HG03521 (cell line): ENCODE data around the gene PDCD10.

ENCODE experiments used
- ATAC-seq: cut with Tn5 transposase; IDR thresholded peaks from one replicate; pipeline ENCODE4 v1.9.1; 2021; ENCODE audit warnings: mild to moderate bottlenecking, moderate library complexity; ENCODE audit not compliant: unreplicated experiment

The PDCD10 gene

DNA sequence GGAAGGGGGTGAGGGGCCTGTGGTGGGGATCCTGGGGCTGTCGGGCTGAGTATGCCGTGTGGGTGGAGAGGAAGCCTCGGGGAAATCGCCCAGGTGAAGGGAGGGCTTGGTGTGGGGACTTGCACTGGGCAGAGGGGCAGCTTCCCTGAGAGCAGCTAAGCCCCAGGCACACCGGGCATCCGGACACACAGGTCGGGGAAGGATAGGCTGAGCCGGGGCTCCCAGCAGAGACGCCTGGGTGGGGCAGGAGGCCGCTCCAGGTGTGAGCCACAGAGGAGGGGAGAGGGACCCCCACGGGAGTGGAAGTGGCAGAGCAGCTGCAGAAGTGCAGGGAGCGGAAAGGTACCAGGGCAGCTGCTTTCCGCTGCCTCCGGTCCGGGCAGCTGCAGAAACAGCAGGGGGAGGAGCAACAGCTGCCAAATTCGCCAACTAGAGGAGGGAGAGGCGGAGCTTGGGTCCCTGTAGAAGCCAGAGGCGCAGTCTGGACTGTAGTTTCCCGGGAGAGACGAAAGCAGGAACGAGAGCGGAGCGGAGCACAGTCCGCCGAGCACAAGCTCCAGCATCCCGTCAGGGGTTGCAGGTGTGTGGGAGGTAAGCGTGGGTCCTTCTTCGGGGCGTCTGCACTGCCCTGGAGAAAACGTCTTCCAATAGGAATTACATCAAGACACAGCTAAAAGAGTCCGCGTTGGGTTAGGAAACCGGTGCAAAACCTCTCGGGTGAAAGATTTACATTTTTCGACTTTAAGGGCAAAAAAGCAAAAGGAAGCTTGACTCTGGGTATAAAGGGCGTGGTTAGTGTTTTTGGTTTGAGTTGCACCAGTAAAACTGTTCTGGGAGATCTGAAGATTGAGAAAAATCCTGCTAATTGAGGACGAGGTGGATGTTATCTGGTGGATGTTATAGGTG, 794 bp upstream of the PDCD10 start, which contains the start of gene SERPINI1:
Gene SERPINI1 (plus strand): TSS at position 489 of the 906 bp plus-strand sequence. CDS start 53,408 bp downstream, outside the sequence.
- ATAC-seq = peak; percentile 55

- ATAC-seq = no peak
Observed at GRCh38 chr3:167733961-167734497, 663 bp downstream of the PDCD10 start.

DNA sequence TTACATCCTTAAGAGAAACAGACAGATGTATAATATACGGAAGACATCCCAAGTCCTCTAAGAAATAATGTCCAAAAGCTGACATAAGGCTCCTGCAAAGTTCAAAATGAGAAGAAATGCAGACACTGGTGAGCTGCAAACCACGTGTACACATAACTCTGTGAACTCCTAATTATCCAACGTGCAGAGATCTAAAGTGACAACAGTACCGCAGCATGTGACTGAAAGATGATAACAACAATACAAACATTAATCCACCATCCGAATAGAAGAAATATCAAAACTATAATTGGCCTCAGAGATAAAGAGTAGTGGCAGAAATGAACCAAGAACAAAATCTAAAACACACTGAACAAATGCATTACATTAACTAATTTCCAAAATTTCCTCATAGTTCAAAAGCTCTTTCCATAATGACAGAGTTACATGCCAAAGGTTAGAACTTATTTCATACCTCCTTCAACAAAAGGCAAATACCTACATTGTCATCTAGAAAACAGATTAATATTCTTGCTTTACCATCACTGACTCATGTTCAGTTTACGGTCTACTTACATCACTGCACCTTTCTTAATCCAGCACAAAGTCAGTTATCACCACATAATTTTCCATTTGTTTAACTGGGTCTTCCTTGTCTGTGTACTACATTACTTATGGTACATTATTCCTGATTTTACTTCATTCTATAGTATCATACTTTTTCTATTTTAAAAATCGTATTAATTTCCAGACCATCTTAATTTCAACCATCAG, 2.2 kb downstream of the PDCD10 start:
- ATAC-seq = no peak

DNA sequence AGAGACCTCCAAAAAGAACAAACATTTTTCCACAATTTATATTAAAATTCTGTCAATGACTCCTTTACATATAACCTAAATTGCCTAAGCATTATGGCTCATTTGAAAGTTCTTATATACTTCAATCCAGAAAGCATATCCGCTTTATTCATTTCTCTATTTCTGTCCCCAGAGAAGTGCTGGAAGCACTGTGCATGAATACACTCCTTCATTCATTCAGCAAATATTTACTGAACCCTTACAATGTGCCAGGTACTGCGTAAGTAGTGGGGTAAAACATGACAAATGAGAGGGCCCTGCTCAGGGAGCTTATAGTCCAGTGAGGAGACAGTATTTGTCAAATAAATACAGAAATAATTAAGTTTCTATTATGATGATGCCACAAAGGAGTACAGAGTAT, 3.3 kb downstream of the PDCD10 start:
- ATAC-seq = no peak

- no peak for ATAC-seq
Observed at GRCh38 chr3:167729591-167729990, 5.1 kb downstream of the PDCD10 start.

DNA sequence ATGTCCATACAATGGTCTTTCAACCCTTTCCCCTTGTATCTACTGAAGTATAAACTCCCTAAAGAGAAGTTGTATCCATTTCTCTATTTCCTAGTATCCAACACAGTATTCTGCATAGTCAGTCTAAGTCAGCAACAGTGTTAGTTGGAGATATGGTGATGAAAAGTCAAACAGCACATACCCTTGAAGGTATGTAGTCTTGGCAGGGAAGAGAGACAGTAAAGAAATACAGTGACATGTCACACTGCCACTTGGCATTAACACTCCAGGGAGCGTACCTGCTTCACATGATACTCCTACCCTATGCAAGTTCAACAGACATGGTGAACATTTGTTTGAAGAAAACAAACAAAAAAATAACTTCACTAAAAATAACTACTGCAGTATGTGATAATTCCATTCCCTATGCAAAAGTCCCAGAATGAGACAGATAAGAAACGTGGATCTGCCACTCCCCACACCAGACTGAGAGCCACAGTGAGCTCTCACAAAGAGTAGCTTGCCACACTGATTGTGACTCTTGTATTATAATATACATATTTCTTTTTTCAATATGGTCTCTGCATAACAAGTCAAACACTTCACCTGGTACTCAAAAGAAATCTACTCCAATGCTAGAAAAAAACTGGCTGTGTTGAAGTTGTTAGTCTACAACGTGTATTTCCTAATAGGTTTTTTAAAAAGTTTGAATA, 5.9 kb downstream of the PDCD10 start:
- no peak for ATAC-seq

- ATAC-seq = no peak
Observed at GRCh38 chr3:167728176-167728575, 6.5 kb downstream of the PDCD10 start.

DNA sequence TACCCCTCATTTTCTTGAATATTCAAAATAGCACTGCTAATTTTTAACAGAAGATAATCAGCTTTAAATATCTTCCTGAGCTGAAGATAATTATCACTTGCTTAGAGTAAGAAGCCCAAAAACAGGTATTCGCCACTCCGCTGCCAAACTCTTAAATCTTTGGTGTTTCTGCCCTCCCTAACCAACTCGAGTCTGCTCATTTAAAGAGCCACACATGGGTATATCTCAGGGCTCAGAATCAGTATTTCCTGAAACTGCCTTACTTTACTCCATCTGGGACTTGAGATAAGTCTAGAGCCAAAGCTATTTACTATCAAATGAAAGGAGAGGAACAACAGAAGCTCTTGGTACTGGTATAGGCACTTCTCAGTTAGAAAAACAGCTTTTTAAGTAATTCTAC, 10.8 kb downstream of the PDCD10 start:
- no peak for ATAC-seq

- no peak for ATAC-seq
Observed at GRCh38 chr3:167723025-167723512, 11.6 kb downstream of the PDCD10 start.

DNA sequence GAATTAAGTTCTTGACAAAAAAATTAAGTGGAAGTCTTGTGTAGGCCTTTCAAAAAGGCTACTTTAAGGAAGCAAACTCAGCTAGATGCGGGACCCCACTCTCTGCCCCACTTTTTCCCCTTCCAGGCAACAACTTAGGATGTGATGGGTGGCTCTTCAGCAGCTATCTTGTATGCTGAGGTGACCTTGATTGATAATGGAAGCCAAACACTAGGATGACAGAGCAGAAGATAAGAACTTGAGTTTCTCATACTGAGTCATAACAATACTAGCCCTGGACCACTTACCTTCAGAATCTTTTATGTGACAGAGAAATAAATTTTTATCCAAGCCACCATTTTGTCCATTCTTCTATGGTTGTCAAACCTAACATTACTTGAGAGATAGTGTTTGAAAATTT, 16.1 kb downstream of the PDCD10 start:
- no peak for ATAC-seq

GRCh38 chr3:167716920-167717319, 17.8 kb downstream of the PDCD10 start:
- ATAC-seq = no peak

DNA sequence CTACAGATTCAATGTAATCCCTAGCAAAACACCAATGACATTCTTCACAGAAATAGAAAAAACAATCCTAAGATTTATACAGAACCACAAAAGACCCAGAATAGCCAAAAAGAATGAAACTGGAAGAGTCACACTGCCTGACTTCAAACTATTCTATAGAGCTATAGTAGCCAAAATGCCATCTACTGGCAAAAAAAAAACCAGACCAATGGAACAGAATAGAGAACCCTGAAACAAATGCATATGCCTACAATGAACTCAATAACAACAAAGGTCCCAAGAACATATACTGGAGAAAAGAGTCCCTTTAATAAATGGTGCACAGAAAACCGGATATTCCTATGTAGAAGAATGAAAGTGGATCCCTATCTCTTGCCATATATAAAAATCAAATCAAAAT, 19.8 kb downstream of the PDCD10 start:
- no peak for ATAC-seq

- ATAC-seq = no peak
Observed at GRCh38 chr3:167712445-167712844, 22.2 kb downstream of the PDCD10 start.

DNA sequence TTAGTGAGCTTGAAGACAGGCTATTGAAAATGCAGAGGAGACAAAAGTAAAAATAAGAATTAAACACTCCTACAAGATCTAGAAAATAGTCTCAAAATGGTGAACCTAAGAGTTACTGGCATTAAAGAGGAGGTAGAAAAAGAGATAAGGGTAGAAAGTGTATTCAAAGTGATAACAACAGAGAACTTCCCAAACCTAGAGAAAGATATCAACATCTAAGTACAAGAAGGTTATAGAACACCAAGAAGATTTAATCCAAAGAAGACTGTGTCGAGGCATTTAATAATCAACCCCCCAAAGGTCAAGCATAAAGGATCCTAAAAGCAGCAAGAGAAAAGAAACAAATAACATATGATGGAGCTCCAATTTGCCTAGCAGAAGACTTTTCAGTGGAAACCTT, 23.3 kb downstream of the PDCD10 start:
- ATAC-seq = no peak

DNA sequence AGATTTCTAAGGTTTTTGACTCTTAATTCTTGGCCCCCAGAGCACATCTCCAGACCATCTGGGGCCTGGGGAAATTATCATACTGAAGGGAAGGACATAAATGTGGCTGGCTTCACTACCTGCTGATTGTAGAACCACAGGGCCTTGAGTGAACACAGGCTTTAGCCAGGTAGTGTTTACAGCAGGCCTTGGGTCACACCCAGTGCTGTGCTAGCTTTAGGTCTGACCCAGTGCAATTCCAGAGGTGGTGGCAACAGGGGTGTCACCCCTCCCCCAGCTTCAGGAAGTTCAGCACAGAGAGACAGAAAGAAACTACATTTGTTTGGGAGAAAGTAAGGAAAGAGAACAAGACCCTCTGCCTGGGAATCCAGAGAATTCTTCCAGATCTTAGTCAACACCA, 24.1 kb downstream of the PDCD10 start:
- ATAC-seq = no peak

DNA sequence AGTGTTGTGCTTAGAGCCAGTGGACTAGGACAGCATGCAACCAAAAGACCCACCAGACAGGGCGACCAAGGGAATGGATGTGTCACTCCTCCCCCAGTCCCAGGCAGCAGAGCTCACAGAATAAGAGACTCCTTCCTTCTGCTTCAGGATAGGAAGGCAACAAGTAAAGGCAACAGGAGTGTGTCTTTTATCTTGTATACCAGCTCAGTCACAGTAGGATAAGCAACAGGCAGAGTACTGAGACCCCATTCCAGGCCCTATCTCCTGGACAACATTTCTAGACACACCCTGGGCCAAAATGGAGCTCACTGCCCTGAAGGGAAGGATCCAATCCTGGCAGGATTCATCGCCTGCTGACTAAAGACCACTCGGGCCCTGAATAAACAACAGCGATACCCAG, 25.0 kb downstream of the PDCD10 start:
- ATAC-seq = no peak

GRCh38 chr3:167705840-167706239, 28.9 kb downstream of the PDCD10 start:
- no peak for ATAC-seq

GRCh38 chr3:167700926-167701325, 33.8 kb downstream of the PDCD10 start:
- no peak for ATAC-seq

DNA sequence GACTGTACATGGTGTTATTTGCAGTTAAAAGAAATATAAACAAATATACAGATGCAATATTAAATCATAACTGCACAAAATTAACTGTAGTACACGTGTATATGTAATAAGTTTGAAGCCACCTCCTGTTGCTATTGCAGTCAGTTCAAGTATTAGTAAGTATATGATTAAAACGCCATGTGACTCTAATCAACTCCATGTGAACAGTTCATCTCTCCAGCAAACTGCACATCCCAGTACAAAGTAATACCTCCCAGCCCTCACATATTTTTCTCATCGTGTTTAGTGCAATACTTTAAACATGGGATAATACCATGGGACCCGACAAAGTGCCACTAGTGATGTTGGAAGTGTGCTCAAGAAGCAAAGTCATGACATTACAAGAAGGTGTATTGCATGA, 34.6 kb downstream of the PDCD10 start:
- no peak for ATAC-seq

GRCh38 chr3:167694121-167694520, 40.6 kb downstream of the PDCD10 start:
- no peak for ATAC-seq

DNA sequence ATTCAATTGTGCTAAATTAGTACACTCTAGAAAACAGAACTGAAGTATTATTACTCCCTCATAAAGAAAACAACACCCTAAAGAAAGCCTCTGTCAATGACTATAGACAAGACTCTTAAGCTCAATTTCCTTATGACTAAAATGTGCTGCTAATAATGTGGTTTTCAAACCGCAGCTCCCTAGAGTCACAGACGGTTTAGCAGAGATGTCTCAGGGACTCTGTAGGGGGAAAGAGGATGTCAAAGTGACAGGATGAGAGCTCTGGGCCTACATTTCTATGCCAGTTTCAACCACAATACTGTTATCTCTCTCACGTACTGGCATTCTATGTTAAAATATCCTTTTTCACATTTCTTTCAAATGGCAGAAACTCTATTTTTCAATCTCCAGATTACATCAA, 43.3 kb downstream of the PDCD10 start:
- ATAC-seq = peak; percentile 100
